ENCODE measurements around the gene LARP4B. TPM values are rescaled to one million over a fixed set of nuclear protein-coding genes. Genes with fewer than 3 reads are reported as not detected.

The LARP4B gene
- total RNA-seq, 1 donor from 2014 or later = 78.3 TPM

DNA sequence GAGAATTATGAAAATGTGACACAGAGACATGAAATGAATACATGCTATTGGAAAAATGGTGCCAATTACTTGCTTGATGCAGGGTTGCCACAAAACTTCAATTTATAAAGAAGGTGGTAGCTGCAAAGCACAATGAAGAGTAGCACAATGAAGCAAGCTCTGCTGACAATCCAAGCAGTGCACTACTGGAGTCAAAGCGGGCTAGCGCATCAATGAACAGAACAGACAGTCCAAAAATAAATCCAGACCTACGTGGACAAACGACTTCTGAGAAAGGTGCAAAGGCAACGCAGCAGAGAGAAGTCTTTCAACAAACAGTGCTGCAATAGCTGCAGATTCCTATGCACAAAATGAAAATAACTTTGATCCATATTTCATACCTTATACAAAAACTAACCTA is 75.8 kb downstream of the LARP4B start:
- intact Hi-C loops (cut with DNase I) = no loop called here
- H3K27ac ChIP-seq = no peak overlapping the region
- H3K9me3 ChIP-seq = no peaks in the 10 kb centered on the region
- DNase-seq (ENCODE audit: extremely low spot score in 2 of 2) = no peak
- H3K4me3 ChIP-seq = no peak overlapping the region
- peaks cover 0 to 4% of the 10 kb centered on the region in 2 donors for H3K36me3 ChIP-seq
- TF ChIP-seq POLR2AphosphoS5 (IDR thresholded peaks at IDR 0.05; ENCODE audit: insufficient read depth in 1 of 2, low read depth in 1 of 2) = no peak
- TF ChIP-seq POLR2A (IDR thresholded peaks at IDR 0.05) = no peak
- no peak for TF ChIP-seq CTCF (IDR thresholded peaks at IDR 0.05)
- H3K27me3 ChIP-seq = no peaks in the 10 kb centered on the region
- peaks cover 10% of the 10 kb centered on the region for H3K4me1 ChIP-seq

GRCh38 chr10:855079-855478 is 76.4 kb downstream of the LARP4B start:
- no peak overlapping the region for H3K27ac ChIP-seq
- no peaks in the 10 kb centered on the region for H3K27me3 ChIP-seq

DNA sequence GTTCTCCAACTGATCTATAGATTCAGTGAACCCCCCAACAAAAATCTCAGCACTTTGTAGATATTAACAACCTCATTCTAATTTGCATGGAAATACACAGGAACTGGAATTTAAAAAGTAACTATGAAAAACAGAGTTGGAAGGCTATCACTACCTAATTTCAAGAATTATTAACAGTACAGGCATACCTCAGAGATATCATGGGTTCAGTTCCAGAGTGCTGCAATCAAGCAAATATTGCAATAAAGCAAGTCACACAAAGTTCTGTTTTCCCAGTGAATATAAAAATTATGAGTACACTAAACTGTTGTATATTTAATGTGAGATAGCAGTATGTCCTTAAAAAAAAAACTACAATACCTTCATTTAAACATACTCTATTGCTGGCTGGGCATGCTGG is 78.5 kb downstream of the LARP4B start:
- no peaks in the 10 kb centered on the region for H3K36me3 ChIP-seq
- H3K27ac ChIP-seq = no peak overlapping the region
- intact Hi-C loops (cut with DNase I) = no loop called here

More at GRCh38 chr10:855079-855478, 76.4 kb downstream of the LARP4B start:
- TF ChIP-seq POLR2A (IDR thresholded peaks at IDR 0.05) (no peak), CTCF (IDR thresholded peaks at IDR 0.05) (no peak)
- Histone ChIP-seq H3K4me3 (no peak overlapping the region), H3K4me1 (peaks cover 10% of the 10 kb centered on the region), H3K36me3 (no peaks in the 10 kb centered on the region), H3K9me3 (no peaks in the 10 kb centered on the region)
- intact Hi-C loops (cut with DNase I) = no loop called here
- no peak for DNase-seq (ENCODE audit: extremely low spot score in 2 of 2)

DNA sequence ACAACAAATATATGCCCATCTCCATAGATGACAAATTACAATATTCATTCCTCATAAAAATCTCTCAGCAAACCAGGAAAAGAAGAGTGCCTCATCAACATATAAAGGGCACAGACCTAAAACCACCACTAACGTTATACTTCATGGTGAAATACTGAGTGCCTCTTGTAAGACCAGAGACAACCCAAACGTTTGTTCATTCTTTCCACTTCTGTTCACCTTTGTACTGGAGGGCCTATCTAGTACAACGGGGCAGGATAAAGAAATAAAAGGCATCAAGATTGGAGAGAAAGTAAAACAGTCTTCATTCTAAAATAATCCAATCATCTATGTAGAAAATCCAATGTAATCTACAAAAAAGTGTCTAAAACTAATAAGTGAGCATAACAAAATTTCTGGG is 79.1 kb downstream of the LARP4B start:
- Histone ChIP-seq H3K27me3 (no peaks in the 10 kb centered on the region), H3K4me3 (no peak overlapping the region), H3K27ac (no peak overlapping the region), H3K4me1 (peaks cover 10% of the 10 kb centered on the region), H3K9me3 (no peaks in the 10 kb centered on the region), H3K36me3 (no peaks in the 10 kb centered on the region)
- DNase-seq (ENCODE audit: extremely low spot score in 2 of 2) = no peak
- intact Hi-C loops (cut with DNase I) = no loop called here
- TF ChIP-seq POLR2AphosphoS5 (IDR thresholded peaks at IDR 0.05; ENCODE audit: insufficient read depth in 1 of 2, low read depth in 1 of 2) (no peak), CTCF (IDR thresholded peaks at IDR 0.05) (no peak), POLR2A (IDR thresholded peaks at IDR 0.05) (no peak)

More for the DNA sequence above, 78.5 kb downstream of the LARP4B start:
- Histone ChIP-seq H3K4me1 (peaks cover 10% of the 10 kb centered on the region), H3K27me3 (no peaks in the 10 kb centered on the region), H3K4me3 (no peak overlapping the region), H3K9me3 (no peaks in the 10 kb centered on the region)
- TF ChIP-seq POLR2AphosphoS5 (IDR thresholded peaks at IDR 0.05; ENCODE audit: insufficient read depth in 1 of 2, low read depth in 1 of 2) (no peak), POLR2A (IDR thresholded peaks at IDR 0.05) (no peak), CTCF (IDR thresholded peaks at IDR 0.05) (no peak)
- no peak for DNase-seq (ENCODE audit: extremely low spot score in 2 of 2)

DNA sequence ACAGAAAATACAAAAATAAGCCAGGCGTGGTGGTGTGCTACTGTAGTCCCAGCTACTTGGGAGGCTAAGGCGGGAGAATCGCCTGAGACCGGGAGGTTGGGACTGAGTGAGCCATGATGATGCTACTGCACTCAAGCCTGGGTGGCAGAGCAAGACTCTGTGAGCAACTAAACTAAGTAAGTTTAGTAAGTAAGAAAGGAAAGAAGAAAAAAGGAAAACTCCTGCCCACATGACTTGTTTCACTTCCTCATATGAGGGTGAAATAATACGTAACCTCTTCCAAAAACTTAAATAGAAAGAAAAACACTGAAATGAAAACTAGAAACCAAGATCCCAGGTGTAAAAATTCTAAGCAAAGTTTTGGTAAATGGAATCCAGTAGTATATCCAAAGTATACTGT is 79.6 kb downstream of the LARP4B start:
- no peak overlapping the region for H3K4me3 ChIP-seq
- intact Hi-C loops (cut with DNase I) = no loop called here
- no peaks in the 10 kb centered on the region for H3K27me3 ChIP-seq
- peaks cover 7% of the 10 kb centered on the region for H3K4me1 ChIP-seq
- DNase-seq (ENCODE audit: extremely low spot score in 2 of 2) = no peak
- H3K36me3 ChIP-seq = no peaks in the 10 kb centered on the region
- no peak overlapping the region for H3K27ac ChIP-seq
- TF ChIP-seq POLR2A (IDR thresholded peaks at IDR 0.05) (no peak), CTCF (IDR thresholded peaks at IDR 0.05) (no peak), POLR2AphosphoS5 (IDR thresholded peaks at IDR 0.05; ENCODE audit: insufficient read depth in 1 of 2, low read depth in 1 of 2) (no peak)
- no peaks in the 10 kb centered on the region for H3K9me3 ChIP-seq

Measured in vagina (tissue), 2 donors.